DND-41 (cell line): Measurements from ENCODE around the gene APH1B.

ENCODE experiments used
- ATAC-seq: fragments of 200-7000 bp; cut with Tn5 transposase; 3 replicates; pipeline ENCODE4 v1.9.1; 2021; ENCODE audit warnings: low read depth; ENCODE audit not compliant: insufficient read depth
- DNase-seq: peaks from one replicate; pipeline ENCODE4 v3.0.0-alpha.2; 2020
- H2AFZ ChIP-seq: 2 replicates; pipeline ENCODE4 v1.6.0; 2012; ENCODE audit warnings: low read depth, low read length
- H3K27ac ChIP-seq: 2 replicates; pipeline ENCODE4 v1.5.1; 2012; ENCODE audit warnings: low read length, inconsistent platforms
- H3K27me3 ChIP-seq: fragments of 200-600 bp; sonication (generic); 2 replicates; pipeline ENCODE4 v1.6.0; 2012; ENCODE audit warnings: low read length, mild to moderate bottlenecking, inconsistent platforms; ENCODE audit not compliant: insufficient read depth, poor library complexity
- H3K36me3 ChIP-seq: 2 replicates; pipeline ENCODE4 v1.5.1; 2012; ENCODE audit warnings: low read length, inconsistent platforms; ENCODE audit not compliant: insufficient read depth
- H3K4me1 ChIP-seq: 2 replicates; pipeline ENCODE4 v1.5.1; 2012; ENCODE audit warnings: mild to moderate bottlenecking, low read length; ENCODE audit not compliant: insufficient read depth
- H3K4me2 ChIP-seq: 2 replicates; pipeline ENCODE4 v1.6.0; 2012; ENCODE audit warnings: mild to moderate bottlenecking, moderate library complexity, low read length, inconsistent platforms; ENCODE audit not compliant: insufficient read depth
- H3K4me3 ChIP-seq, 2 experiments: fragments of 200-600 bp in 1 of 2; shearing (Covaris generic) in 1 of 2; 2 replicates each; pipeline ENCODE4 v1.5.1; 2012 to 2016; ENCODE audit warnings: inconsistent platforms in 2 of 2, low read length in 2 of 2, mild to moderate bottlenecking in 2 of 2, low read depth in 1 of 2, moderate library complexity in 1 of 2
- H3K79me2 ChIP-seq: 2 replicates; pipeline ENCODE4 v1.6.0; 2012; ENCODE audit warnings: low read length, inconsistent platforms; ENCODE audit not compliant: insufficient read depth
- H3K9ac ChIP-seq: 2 replicates; pipeline ENCODE4 v1.6.0; 2012; ENCODE audit warnings: low read depth, mild to moderate bottlenecking, inconsistent platforms, low read length, moderate library complexity
- H3K9me3 ChIP-seq: 2 replicates; pipeline ENCODE4 v1.5.1; 2012; ENCODE audit warnings: low read length, moderate library complexity, mild to moderate bottlenecking, inconsistent platforms; ENCODE audit not compliant: insufficient read depth, severe bottlenecking
- H4K20me1 ChIP-seq: 2 replicates; pipeline ENCODE4 v1.6.0; 2012; ENCODE audit warnings: low read length; ENCODE audit not compliant: insufficient read depth
- CTCF ChIP-seq: IDR thresholded peaks from 2 replicates; pipeline ENCODE4 v1.5.1; 2012; ENCODE audit warnings: borderline replicate concordance, low read length, moderate library complexity, mild to moderate bottlenecking; ENCODE audit not compliant: poor library complexity, severe bottlenecking; ENCODE audit errors: extremely low read depth
- EZH2 ChIP-seq: IDR thresholded peaks from 3 replicates; pipeline ENCODE4 v1.6.1; 2012; ENCODE audit warnings: borderline replicate concordance, low read depth, mild to moderate bottlenecking, moderate library complexity, low read length, inconsistent platforms; ENCODE audit not compliant: severe bottlenecking

The APH1B gene

GRCh38 chr15:63276342-63277037 lies 915 bp upstream of the APH1B start:
- Histone ChIP-seq H3K4me3 (peak overlapping the region; percentile 63 to 72), H3K36me3 (peaks cover 3% of the 10 kb centered on the region), H3K4me1 (peaks cover 32% of the 10 kb centered on the region), H4K20me1 (no peaks in the 10 kb centered on the region), H3K27me3 (no peaks in the 10 kb centered on the region), H3K4me2 (peak overlapping the region; percentile 88), H3K9ac (peak overlapping the region; percentile 77), H3K27ac (peak overlapping the region; percentile 73), H3K79me2 (no peaks in the 10 kb centered on the region), H2AFZ (peak overlapping the region; percentile 80), H3K9me3 (no peaks in the 10 kb centered on the region)
- ATAC-seq (0 out of 3 replicates have a peak, but pooled peaks have one; percentile 1), DNase-seq (no peak)
- TF ChIP-seq EZH2 (no peak), CTCF (no peak)

- Histone ChIP-seq H3K4me1 (peaks cover 32% of the 10 kb centered on the region), H3K4me2 (peak overlapping the region; percentile 58), H2AFZ (peak overlapping the region; percentile 71), H3K9ac (peak overlapping the region; percentile 56), H3K36me3 (peaks cover 3% of the 10 kb centered on the region), H3K27me3 (no peaks in the 10 kb centered on the region), H3K9me3 (no peaks in the 10 kb centered on the region), H3K79me2 (no peaks in the 10 kb centered on the region), H3K27ac (peak overlapping the region; percentile 70), H4K20me1 (no peaks in the 10 kb centered on the region), H3K4me3 (peak overlapping the region; percentile 42 to 67; a peak in 3 of 4 replicates)
- ATAC-seq = no peak
- DNase-seq = no peak
- TF ChIP-seq CTCF (no peak), EZH2 (no peak)
These were observed 570 bp downstream of the APH1B start for GRCh38 chr15:63277893-63278456.

- Histone ChIP-seq H3K9me3 (no peaks in the 10 kb centered on the region), H2AFZ (no peak overlapping the region), H3K27ac (no peak overlapping the region), H3K36me3 (peaks cover 13% of the 10 kb centered on the region), H3K4me1 (peaks cover 4% of the 10 kb centered on the region), H3K4me2 (no peak overlapping the region), H3K9ac (no peak overlapping the region), H3K79me2 (no peaks in the 10 kb centered on the region), H3K4me3 (no peak overlapping the region), H3K27me3 (no peaks in the 10 kb centered on the region), H4K20me1 (no peaks in the 10 kb centered on the region)
- no peak for ATAC-seq
- TF ChIP-seq EZH2 (no peak), CTCF (no peak)
- no peak for DNase-seq
These were observed 5.7 kb downstream of the APH1B start for GRCh38 chr15:63283126-63283525.
